ENCODE data around the gene ARL8B. TPM values are rescaled to one million over a fixed set of nuclear protein-coding genes. Genes with fewer than 3 reads are reported as not detected.

ARL8B gene
- total RNA-seq, 1 experiment from 2014 or later = 29.0 TPM

- no peaks in the 10 kb centered on the region for H3K9me3 Mint-ChIP-seq
- Histone ChIP-seq H2BK20ac (ENCODE audit: low read depth, low read length, poor library complexity, severe bottlenecking) (no peak overlapping the region), H3K4me2 (ENCODE audit: insufficient read depth, insufficient read length, low read length) (no peak overlapping the region), H3K56ac (ENCODE audit: insufficient read length, low read depth, low read length) (no peak overlapping the region), H2BK12ac (ENCODE audit: insufficient read length, low read depth, low read length) (no peak overlapping the region), H3K9ac (ENCODE audit: extremely low read depth, insufficient read length, low read length) (no peak overlapping the region), H2AK5ac (ENCODE audit: insufficient read length, low read length) (no peak overlapping the region), H3K27ac (ENCODE audit: insufficient read length, low read depth, low read length) (no peak overlapping the region), H3K4ac (ENCODE audit: low read depth, low read length) (no peak overlapping the region), H4K20me1 (ENCODE audit: control insufficient read depth, insufficient read depth, insufficient read length) (no peaks in the 10 kb centered on the region), H3K79me1 (ENCODE audit: insufficient read depth, low read depth, low read length, poor library complexity, severe bottlenecking) (peaks cover 6% of the 10 kb centered on the region), H3K23ac (ENCODE audit: insufficient read length, low read depth, low read length) (no peak overlapping the region), H3K9me3 (ENCODE audit: control insufficient read depth, low read depth, low read length) (no peaks in the 10 kb centered on the region), H2BK5ac (ENCODE audit: insufficient read length, low read length) (no peak overlapping the region), H4K5ac (ENCODE audit: insufficient read length, low read depth, low read length) (no peak overlapping the region), H3K18ac (ENCODE audit: insufficient read length, low read depth, low read length) (no peak overlapping the region), H3K23me2 (ENCODE audit: insufficient read length, low read depth, low read length, poor library complexity, severe bottlenecking) (no peaks in the 10 kb centered on the region), H3K4me1 (ENCODE audit: insufficient read depth, low read length) (no peaks in the 10 kb centered on the region; the same call in none of the 2 replicates), H2BK120ac (ENCODE audit: low read depth, low read length, poor library complexity, severe bottlenecking) (no peak overlapping the region), H3K14ac (ENCODE audit: insufficient read depth, low read length) (no peak overlapping the region), H3K27me3 (ENCODE audit: insufficient read depth, low read length) (no peaks in the 10 kb centered on the region), H2BK15ac (ENCODE audit: low read depth, low read length) (no peak overlapping the region), H4K91ac (ENCODE audit: insufficient read length, low read depth, low read length) (no peak overlapping the region), H3T11ph (ENCODE audit: low read length) (no peak overlapping the region), H2AFZ (ENCODE audit: low read length) (no peak overlapping the region), H4K8ac (replicated peaks; ENCODE audit: insufficient read length, low read depth, low read length) (no peak overlapping the region), H3K79me2 (ENCODE audit: insufficient read depth, low read length) (peaks cover 29% of the 10 kb centered on the region; the same call in 1 of the 2 replicates)
- H3K4me3 Mint-ChIP-seq = no peak overlapping the region
- H3K27ac Mint-ChIP-seq = no peak overlapping the region
- WGBS (ENCODE audit: extremely low coverage, insufficient read length, low lambda C conversion rate) = no CpG with 5 or more reads among the region's 2 CpGs
- H3K27me3 Mint-ChIP-seq (ENCODE audit: low read depth) = no peaks in the 10 kb centered on the region
- DNase-seq = no peak
- TF ChIP-seq CTCF (conservative IDR thresholded peaks at IDR 0.05) = no peak
- peaks cover 18 to 21% of the 10 kb centered on the region in 2 experiments for H3K4me1 Mint-ChIP-seq
- peaks cover 0 to 6% (median 4%) of the 10 kb centered on the region in 3 experiments; a peak in 2 of 7 replicates for H3K36me3 Mint-ChIP-seq (ENCODE audit: insufficient read depth in 1 of 3, low read depth in 3 of 3)
These were observed 6.8 kb downstream of the ARL8B start for GRCh38 chr3:5128849-5129248.
